NT2/D1 (cell line): ENCODE results near the gene HEG1.

Source experiments
- SUZ12 ChIP-seq: IDR thresholded peaks from 2 replicates; pipeline ENCODE4 v1.6.1; 2011; ENCODE audit not compliant: insufficient read length, insufficient read depth; ENCODE audit errors: extremely low read depth
- YY1 ChIP-seq: IDR thresholded peaks from 2 replicates; pipeline ENCODE4 v1.6.1; 2011; ENCODE audit not compliant: insufficient read length, insufficient read depth
- ZNF274 ChIP-seq: IDR thresholded peaks from 2 replicates; pipeline ENCODE4 v1.6.1; 2011; ENCODE audit warnings: mild to moderate bottlenecking, low read depth, low read length

GRCh38 chr3:125039131-125040100, 16.4 kb downstream of the HEG1 start:
- TF ChIP-seq YY1 (no peak), SUZ12 (no peak), ZNF274 (no peak)
